Stimulated activated CD4-positive, alpha-beta T cell treated with anti-CD3 and anti-CD28 coated beads, Interleukin-15, amount 100 ng/mL, for 1 hour (primary cell): ENCODE results near the gene PGA3.
"Not testable (repeated sequence)": the region's sequence is repeated elsewhere in the genome, so short reads cannot be mapped to it uniquely, and the experiment has no call there.

Source experiments
- DNase-seq, 2 donors: peaks; one replicate each; pipeline ENCODE4 v3.0.0-alpha.2; 2020; ENCODE audit warnings: low read depth in 1 of 2, low spot score in 1 of 2

The PGA3 gene

DNA sequence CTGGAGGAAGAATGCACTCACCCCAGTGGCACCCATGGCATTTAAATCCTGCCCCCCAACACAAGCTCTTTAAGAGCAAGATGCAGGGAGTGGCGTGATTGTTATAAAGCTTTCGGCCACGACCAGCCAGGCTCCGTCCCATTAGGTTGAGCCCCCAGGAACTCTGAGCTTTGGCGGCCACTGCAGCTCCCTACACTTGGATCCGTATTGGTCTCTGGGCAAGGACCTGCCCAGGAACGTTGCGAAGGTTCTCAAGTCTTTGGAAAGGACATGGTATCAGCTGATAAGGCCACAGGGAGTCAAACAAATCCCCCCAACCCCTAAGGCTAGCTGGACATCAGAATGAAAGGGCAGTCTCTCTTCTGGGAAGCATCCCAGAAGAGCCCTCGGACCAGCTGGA is 32.7 kb upstream of the PGA3 start:
- DNase-seq: no peak

GRCh38 chr11:61171907-61172306 is 31.4 kb upstream of the PGA3 start:
- DNase-seq: no peak

DNA sequence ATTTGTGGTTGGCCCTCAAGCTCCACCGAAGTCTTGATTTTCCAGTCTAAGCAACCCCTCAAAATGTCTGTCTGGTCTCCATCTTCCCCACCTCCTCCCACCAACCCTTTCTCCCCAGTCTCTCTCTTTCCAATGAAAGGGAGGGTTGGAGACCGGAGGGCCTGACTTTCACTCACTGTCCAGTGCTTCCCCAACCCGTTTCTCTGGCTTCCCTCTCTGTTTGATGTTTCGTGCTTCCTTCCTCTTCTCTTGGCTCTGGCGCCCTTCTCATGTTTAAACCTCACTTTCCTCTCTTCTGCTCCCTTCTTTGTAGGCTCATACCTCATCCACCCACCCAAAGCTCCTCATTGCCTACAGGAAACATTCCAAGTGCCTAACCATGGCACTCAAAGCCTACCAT is 31.0 kb upstream of the PGA3 start:
- no peak for DNase-seq

GRCh38 chr11:61172888-61173287 is 30.4 kb upstream of the PGA3 start:
- no peak for DNase-seq

- DNase-seq: no peak
Measured at GRCh38 chr11:61173456-61173855, 29.9 kb upstream of the PGA3 start.

DNA sequence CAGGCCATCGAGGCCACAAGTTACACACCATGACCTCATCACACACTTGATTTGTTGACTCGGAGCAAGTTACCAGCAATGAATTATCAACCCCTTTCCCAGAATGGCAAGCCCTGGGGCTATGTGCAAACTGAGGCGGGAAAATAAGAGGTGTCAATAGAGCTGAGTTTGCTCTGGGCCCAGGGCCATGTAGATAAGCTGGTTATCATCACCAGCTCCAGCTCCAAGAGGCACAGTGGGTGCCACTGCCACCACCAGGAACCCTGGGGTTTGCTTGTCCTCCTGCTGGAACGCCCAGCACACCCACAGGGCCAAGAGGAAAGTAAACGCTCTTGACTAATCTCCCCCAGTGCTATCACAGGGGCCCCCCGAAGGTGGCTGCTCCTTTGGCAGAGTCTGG is 29.0 kb upstream of the PGA3 start:
- DNase-seq: no peak

- no peak for DNase-seq
Measured at GRCh38 chr11:61174949-61175348, 28.4 kb upstream of the PGA3 start.

GRCh38 chr11:61176446-61176845 is 26.9 kb upstream of the PGA3 start:
- no peak for DNase-seq

DNA sequence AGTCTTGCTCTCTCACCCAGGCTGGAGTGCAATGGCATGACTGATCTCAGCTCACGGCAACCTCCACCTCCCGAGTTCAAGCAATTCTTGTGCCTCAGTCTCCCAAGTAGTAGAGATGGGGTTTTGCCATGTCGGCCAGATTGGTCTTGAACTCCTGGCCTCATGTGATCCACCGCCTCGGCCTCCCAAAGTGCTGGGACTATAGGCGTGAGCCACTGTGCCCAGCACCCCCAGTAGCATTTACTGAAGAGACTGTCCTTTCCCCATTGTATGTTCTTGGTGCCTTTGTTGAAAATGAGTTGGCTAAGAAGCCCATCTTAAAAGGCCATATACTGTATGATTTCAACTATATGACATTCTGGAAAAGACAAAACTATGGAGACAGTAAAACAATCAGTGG is 23.1 kb upstream of the PGA3 start:
- DNase-seq: not testable (repeated sequence)

DNA sequence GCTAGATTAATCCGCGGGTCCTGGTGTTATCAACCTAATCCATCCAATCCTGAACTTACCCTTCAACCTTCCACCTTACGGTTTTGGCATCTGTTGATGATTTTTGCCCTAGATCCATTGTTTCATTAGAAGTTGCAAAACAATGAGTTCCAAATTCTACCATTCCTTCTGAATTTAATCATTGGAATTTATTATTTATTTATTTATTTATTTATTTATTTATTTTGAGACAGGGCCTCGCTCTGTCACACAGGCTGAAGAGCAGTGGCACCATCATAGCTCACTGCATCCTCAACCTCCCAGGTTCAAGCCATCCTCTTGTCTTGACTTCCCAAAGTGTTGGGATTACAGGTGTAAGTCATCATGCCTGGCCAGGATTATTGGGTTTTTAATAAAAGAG is 21.8 kb upstream of the PGA3 start:
- no peak for DNase-seq

- no peak for DNase-seq
Measured at GRCh38 chr11:61183645-61184044, 19.7 kb upstream of the PGA3 start.

DNA sequence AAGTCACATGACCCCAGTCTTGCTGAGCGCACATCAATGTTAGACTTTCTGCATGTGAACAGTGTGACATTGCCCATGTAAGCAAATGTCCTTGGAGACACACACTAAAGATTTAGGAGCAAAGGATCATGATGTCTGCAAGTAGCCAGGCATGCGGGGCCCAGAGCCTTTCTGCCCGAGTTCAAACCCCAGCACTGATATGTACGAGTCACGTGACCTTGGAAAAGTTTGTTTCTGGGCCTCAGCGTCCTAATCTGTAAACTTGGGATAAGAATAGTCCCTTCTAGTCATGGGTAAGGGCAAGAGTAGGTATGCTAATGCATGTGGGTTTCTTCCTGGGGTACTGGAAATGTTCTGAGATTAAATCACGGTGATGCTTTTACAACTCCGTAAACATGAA is 16.8 kb upstream of the PGA3 start:
- no peak for DNase-seq

- peak; percentile 49 to 57 for DNase-seq
Measured at GRCh38 chr11:61187505-61188130, 15.7 kb upstream of the PGA3 start.

- no peak for DNase-seq
Measured at GRCh38 chr11:61189933-61190332, 13.4 kb upstream of the PGA3 start.

DNA sequence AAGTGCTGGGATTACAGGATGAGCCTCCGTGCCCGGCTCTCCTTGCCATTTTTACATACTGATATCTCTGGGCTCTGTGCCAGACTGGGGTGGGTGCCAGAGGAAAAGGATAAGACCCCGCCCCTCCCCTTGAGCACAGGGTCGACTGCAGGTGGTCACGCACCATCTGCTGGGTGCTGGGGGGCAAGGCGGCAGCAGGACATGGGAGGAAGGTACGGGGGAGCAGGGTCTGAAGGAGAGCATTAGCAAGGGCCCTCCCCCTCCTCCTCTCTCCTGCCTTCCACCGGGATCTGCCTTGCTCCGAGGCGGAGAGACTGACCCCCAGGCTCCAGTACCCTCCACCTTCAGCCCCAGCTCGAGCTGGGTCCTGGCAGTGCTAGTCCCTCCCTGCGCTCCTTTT is 9.7 kb upstream of the PGA3 start:
- no peak for DNase-seq

DNA sequence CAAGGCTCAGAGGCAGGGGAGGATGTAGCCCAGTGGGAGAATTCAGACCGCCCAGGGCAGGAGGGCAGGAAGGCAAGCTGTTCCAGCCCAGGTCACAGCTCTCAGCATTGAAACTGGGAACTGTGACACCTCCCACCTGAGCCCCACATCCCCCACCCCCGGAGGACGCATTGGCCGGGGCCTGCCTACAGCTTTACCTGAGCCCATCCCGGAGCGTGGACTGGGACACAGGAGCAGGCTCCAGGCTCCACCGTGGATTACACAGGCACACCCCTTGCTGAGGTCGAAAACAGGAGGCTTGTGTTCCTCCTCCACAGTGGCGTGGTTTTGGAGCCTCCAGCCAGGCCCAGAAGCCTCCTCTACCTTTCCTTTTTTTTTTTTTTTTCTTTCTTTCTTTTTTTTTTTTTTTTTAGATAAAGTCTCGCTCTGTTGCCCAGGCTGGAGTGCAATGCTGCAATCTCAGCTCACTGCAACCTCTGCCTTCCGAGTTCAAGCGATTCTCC is 9.1 kb upstream of the PGA3 start:
- no peak for DNase-seq

- no peak for DNase-seq
Measured at GRCh38 chr11:61194981-61195695, 8.2 kb upstream of the PGA3 start.

- no peak for DNase-seq
Measured at GRCh38 chr11:61195719-61196118, 7.6 kb upstream of the PGA3 start.

GRCh38 chr11:61198361-61198760 is 5.0 kb upstream of the PGA3 start:
- no peak for DNase-seq

- DNase-seq: no peak
Measured at GRCh38 chr11:61198948-61199523, 4.3 kb upstream of the PGA3 start.

GRCh38 chr11:61201476-61201875 is 1.8 kb upstream of the PGA3 start:
- no peak for DNase-seq

DNA sequence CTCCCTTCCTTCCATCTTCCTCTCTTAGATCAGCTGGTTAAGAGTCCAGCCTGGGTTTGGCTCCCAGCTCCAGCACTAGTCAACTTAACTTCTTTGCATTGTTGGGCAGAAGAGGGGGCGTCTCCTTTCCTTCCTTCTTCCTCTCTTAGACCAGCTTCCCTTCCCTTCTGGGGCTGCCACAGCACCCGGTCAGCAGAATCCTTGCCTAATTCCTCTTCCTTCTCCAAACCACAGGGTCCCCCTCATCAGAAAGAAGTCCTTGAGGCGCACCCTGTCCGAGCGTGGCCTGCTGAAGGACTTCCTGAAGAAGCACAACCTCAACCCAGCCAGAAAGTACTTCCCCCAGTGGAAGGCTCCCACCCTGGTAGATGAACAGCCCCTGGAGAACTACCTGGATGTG is 558 bp downstream of the PGA3 start:
- DNase-seq: not testable (repeated sequence)
